ENCODE data around the gene GIMAP8.
"Not testable (repeated sequence)": the region's sequence is repeated elsewhere in the genome, so short reads cannot be mapped to it uniquely, and the experiment has no call there.

The GIMAP8 gene

DNA sequence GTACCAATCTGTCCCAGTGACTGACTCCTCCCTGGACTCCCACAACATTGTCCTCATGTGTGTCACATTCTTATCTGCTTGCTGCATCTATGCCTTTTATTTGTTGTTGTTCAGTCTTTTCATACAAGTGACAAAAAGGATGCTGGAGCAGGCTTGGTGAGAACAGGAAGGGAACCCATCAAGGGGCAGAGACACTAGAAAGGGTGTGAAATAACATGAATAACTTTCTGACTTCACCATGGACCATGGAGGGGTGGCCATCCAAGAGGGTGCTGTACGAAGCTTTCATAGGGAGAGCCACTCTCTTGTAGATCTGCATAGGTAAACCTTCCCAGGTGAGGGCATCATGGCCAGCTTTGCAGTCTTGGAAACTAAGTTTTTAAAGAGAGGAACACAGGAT lies 14.5 kb downstream of the GIMAP8 start:
- DNase-seq (ENCODE audit: low spot score), result no peak

- no peak for DNase-seq (ENCODE audit: low spot score)
These were observed 15.0 kb downstream of the GIMAP8 start for GRCh38 chr7:150465414-150465813.

- no peak for DNase-seq (ENCODE audit: low spot score)
These were observed 16.0 kb downstream of the GIMAP8 start for GRCh38 chr7:150466477-150466876.

DNA sequence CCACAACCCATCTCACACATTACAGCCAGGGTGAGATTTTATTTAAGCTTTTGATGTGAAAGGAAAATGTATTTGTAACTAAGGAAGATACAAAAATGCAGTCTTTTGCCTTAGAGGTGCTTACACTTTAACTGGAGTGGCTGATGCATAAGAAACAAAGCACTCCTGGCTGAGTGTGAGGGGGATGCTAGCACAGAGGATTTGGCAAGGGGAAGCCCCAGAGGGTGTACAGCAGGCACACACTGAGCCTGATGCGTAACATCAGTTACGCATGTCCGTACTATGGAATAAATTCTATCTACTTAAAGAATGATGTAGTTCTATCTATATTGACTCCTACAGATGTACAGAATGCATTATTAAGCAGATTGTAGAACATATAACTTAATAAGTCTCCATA lies 17.8 kb downstream of the GIMAP8 start:
- no peak for DNase-seq (ENCODE audit: low spot score)

DNA sequence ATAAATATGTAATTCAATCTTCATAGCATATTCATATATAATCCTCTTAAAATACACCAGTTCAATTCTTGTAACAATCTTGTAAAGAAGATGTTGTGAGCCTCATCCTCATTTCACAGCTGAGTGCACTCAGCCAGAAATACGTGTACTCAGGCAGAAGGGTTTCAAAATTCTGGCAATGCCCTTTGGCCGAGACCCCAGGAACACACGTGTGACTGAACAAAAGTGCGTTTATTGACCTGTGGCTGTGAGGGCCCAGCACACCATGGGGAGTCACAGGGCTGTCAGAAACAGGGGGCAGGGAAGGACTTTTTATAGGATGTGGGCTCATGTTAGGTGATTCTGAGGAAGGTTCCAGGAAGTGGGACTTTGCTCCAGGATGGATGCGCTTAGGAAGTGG lies 21.5 kb downstream of the GIMAP8 start:
- DNase-seq (ENCODE audit: low spot score), result no peak

DNA sequence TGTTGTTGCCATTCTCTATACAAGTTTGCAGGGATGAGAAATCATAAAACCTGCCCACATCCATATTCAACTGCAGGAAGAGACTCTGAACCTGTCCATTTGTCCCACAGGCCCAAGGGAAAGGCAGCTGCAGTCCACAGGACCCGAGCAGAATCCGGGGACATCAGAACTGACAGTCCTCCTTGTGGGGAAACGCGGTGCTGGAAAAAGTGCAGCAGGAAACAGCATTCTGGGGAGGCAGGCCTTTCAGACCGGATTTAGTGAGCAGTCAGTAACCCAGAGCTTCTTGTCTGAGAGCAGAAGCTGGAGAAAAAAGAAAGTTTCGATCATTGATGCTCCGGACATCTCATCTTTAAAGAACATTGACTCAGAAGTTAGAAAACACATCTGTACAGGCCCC lies 23.5 kb downstream of the GIMAP8 start:
- DNase-seq (ENCODE audit: low spot score), result no peak

- no peak for DNase-seq (ENCODE audit: low spot score)
These were observed 25.9 kb downstream of the GIMAP8 start for GRCh38 chr7:150476285-150476684.

- no peak for DNase-seq (ENCODE audit: low spot score)
These were observed 26.6 kb downstream of the GIMAP8 start for GRCh38 chr7:150476819-150477631.

DNA sequence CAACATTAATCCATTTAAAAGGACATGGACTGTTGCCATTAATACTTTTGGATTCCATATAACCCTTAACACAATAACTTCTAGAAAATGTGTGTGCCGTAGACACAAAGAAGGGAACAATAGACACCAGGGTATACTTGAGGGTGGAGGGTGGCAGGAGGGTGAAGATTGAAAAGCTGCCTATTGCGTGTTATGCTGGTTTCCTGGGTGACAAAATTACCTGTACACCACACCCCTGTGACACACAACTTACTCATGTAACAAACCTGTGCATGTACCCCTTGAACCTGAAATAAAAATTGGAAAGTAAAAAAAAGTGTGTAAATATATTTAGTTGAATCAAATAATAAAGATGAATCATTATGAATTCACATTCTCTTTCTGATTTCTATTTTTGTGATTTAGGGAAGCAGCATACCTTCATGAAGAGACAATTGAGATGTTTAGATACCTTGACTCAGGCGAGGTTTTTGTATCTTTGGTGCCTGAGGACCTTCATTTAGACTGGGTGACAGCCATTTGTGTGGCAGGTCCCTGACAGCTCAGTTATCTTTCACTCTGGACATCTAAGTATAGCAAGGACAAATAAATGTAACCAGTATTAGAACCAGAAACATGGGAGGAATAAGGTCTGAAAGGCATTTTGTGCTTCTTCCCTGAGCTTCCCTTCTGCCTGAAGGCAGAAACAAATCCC lies 28.7 kb downstream of the GIMAP8 start:
- DNase-seq (ENCODE audit: low spot score), result no peak

DNA sequence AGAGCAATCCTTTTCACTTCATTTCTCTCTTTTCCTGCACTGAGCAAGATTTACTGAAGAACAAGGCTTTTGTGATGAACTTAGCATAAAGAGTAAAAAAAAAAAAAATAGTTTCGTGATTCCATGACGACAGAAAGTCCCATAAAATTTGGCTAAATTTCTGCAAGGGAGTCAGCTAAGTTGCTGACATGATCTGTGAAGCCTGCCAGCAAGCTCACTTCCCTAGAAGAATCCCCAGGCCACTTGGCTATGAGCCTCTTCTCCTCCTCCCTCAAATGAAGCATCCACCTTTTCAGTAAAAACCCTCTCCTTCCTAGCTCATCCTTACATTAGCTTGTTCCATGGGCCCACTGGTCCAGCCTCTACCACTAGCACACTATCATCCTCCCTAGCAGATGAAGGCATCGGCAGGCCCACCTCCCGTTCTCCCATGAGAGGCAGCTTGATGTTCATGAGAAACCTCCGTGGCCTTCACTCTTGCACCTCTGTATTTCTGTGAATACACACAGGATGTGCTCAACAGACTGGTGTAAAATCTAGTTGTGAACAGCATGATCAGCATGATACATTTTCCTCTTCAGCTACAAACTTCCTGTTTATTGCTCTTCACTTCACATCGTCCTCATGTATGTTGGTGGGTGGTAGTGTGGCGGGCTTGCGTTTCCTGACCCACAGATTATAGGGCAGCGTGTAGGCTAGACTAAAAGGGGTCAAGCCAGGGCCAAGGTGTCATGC lies 30.9 kb downstream of the GIMAP8 start:
- no peak for DNase-seq (ENCODE audit: low spot score)

- no peak for DNase-seq (ENCODE audit: low spot score)
These were observed 31.5 kb downstream of the GIMAP8 start for GRCh38 chr7:150481922-150482321.

GRCh38 chr7:150483514-150483913 lies 33.1 kb downstream of the GIMAP8 start:
- not testable (repeated sequence) for DNase-seq (ENCODE audit: low spot score)

GRCh38 chr7:150484071-150484470 lies 33.6 kb downstream of the GIMAP8 start:
- DNase-seq (ENCODE audit: low spot score), result not testable (repeated sequence)

- DNase-seq (ENCODE audit: low spot score), result no peak
These were observed 37.2 kb downstream of the GIMAP8 start for GRCh38 chr7:150487625-150488024.

- no peak for DNase-seq (ENCODE audit: low spot score)
These were observed 39.4 kb downstream of the GIMAP8 start for GRCh38 chr7:150489782-150490181.

DNA sequence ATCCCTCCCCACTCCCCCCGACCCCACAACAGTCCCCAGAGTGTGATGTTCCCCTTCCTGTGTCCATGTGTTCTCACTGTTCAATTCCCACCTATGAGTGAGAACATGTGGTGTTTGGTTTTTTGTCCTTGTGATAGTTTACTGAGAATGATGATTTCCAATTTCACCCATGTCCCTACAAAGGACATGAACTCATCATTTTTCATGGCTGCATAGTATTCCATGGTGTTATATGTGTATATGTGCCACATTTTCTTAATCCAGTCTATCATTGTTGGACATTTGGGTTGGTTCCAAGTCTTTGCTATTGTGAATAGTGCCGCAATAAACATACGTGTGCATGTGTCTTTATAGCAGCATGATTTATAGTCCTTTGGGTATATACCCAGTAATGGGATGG lies 43.0 kb downstream of the GIMAP8 start:
- DNase-seq (ENCODE audit: low spot score), result not testable (repeated sequence)

DNA sequence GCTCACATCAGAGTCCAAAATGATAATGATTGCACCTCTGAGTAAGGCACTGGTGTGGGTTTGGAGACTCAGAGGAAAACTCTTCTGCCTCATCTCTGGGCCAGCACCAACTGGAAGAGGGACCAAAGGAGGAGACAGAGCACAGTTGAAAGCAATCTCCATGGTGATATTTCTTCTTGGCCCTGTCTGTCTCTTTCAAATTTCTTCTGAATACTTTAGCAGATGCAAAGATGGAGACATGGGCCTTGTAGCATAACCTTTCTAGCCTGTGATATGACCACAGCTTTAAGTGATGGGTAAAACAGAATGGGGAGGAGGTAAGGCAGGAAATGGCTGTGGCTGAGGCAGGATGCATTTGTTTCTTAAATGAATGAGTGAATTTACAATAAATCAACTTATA lies 52.1 kb downstream of the GIMAP8 start:
- DNase-seq (ENCODE audit: low spot score), result no peak

GRCh38 chr7:150503155-150503554 lies 52.7 kb downstream of the GIMAP8 start:
- DNase-seq (ENCODE audit: low spot score), result no peak

DNA sequence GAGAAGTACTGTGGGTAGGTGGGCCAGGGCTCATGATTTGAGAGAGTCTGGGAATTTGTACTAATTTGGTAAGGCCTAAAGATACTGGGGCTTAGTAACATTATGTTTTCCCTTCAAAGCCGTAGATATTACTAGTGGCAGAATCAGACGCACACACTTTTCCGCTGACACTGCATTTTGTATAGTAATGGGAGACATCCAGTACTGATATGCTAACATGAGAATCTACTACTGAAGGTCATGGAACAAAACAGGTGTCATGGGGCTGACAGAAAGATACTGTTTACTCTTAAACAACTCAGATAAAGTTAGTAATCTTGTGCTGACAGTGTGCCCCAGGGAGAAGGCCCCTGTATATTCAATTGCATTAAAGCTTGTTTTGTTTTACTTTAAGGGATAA lies 53.2 kb downstream of the GIMAP8 start:
- DNase-seq (ENCODE audit: low spot score), result no peak

DNA sequence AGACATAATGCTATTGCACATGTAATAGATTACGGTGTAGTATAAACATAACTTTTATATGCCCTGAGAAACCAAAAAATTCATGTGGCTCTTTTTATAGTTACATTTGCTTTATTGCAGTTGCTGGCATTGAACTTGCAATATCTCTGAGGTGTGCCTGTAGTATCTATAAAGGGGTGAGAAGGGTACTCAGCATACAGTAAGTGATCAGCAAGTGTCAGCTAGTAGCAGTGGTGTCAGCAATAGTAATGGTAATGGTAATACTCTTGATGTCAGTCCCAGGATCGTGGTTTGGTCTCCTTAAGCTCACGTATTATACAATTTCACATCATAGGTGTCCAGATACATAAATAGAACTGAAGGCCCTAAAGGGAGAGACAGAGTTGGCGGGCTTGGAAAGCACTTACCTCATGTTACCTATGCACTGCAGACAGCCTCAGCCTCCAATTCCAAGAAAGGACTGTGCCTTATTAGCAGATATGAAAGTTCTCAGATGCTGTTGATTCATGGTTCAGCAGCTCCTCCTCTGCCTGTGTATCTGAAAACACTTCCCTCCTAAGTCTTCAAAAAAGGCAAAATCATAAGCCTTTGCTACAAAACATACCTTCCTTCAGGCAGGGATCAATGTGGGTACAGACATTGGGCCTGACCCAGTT lies 57.6 kb downstream of the GIMAP8 start:
- no peak for DNase-seq (ENCODE audit: low spot score)

GRCh38 chr7:150511048-150511447 lies 60.6 kb downstream of the GIMAP8 start:
- no peak for DNase-seq (ENCODE audit: low spot score)

DNA sequence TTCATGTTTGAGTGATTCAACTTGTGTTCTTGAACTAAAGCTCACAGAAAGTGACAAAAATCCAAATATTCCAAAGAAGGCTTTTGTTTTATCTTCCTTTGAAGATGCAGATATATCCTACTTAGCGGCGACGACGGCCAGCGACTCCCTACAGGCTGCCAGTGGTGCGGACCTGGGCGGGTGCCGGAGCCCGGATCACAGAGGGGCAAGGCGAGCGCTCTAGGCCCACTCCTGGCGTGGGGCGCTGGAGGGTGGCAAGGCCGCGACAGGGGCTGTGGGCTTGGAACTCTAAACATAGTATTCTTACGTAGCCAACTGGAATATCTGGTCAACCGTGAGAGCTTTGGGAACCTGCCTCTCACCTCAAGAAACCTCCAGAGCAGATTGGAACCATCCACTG lies 63.3 kb downstream of the GIMAP8 start:
- DNase-seq (ENCODE audit: low spot score), result no peak
